Erythroblast (primary cell): ENCODE results near the gene FOSL1.

Experiments
- GATA1 ChIP-seq: IDR thresholded peaks from 2 replicates; pipeline ENCODE4 v1.6.1; 2011; ENCODE audit warnings: low read depth, mild to moderate bottlenecking, control low read depth, low read length, moderate library complexity
- POLR2A ChIP-seq: IDR thresholded peaks from 2 replicates; pipeline ENCODE4 v1.6.1; 2011; ENCODE audit warnings: mild to moderate bottlenecking, low read length

DNA sequence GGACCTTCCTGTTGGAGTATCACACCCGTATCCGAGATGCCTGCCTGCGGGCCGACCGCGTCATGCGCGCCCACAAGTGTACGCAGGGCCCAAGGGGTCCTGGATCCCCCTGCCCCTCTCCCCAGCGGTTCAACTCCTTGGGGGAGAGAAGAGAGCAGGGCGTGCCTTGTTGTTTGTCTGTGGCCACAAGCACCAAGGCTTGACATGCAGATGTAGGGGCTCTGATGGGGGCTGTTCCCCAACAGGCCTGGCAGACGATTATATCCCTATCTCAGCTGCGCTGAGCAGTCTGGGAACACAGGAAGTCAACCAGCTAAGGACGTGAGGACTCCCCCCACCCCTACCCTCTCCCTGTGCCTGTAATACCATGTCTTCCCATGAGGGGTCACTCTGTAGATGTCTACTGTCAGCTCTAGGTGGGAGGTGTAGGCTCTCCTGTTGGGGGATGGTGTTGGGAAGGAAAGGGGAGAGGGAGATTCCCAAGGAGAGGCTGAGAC lies 49.1 kb downstream of the FOSL1 start:
- TF ChIP-seq POLR2A (no peak), GATA1 (no peak)
